ENCODE results near the gene PMS1. TPM values are rescaled to one million over a fixed set of nuclear protein-coding genes. Genes with fewer than 3 reads are reported as not detected.
"Not testable (repeated sequence)": the region's sequence is repeated elsewhere in the genome, so short reads cannot be mapped to it uniquely, and the experiment has no call there.

The PMS1 gene
- total RNA-seq, 4 donors from 2014 or later: 12.0 to 15.0 (median 12.8) TPM

GRCh38 chr2:189880832-189881492 is 96.7 kb downstream of the PMS1 start:
- no peak for DNase-seq (ENCODE audit: extremely low spot score)
- Histone ChIP-seq H3K27me3 (no peaks in the 10 kb centered on the region), H3K4me3 (no peak overlapping the region), H3K4me1 (no peaks in the 10 kb centered on the region), H3K27ac (replicated peaks in 1 of 4) (no peak overlapping the region), H3K36me3 (peaks cover 0 to 7% (median 2%) of the 10 kb centered on the region in 4 donors), H3K9me3 (peaks cover 0 to 4% (median 0%) of the 10 kb centered on the region in 4 donors)
- intact Hi-C loops (cut with DNase I): no loop called here
- WGBS: 49% methylated on average over 5 of the region's 5 CpGs
- TF ChIP-seq POLR2AphosphoS5 (IDR thresholded peaks at IDR 0.05) (no peak), CTCF (IDR thresholded peaks at IDR 0.05) (no peak), EP300 (IDR thresholded peaks at IDR 0.05) (no peak), POLR2A (IDR thresholded peaks at IDR 0.05; ENCODE audit: low read depth) (no peak)

DNA sequence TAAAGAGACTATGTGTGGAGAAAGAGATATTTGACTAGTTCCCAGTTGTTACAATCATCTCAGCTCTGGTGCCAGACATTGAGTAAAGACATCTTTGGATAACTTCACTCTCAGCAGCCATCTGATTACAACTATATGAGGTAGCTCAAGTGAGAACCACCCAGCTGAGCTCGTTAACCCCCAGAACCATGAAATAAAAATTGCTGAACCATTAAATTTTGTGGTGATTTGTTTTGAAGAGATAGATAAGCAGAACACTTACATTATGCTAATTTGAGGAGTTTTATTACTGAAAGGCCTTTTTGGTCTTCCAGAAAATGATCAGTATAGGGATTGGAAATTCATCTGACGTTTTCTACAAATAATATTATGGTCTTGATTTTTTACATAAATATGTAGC is 101.1 kb downstream of the PMS1 start:
- 86% methylated on average over 2 of the region's 2 CpGs for WGBS
- Histone ChIP-seq H3K27me3 (peaks cover 0 to 3% (median 0%) of the 10 kb centered on the region in 4 donors), H3K4me1 (no peaks in the 10 kb centered on the region), H3K27ac (replicated peaks in 1 of 4) (no peak overlapping the region), H3K36me3 (no peaks in the 10 kb centered on the region), H3K9me3 (peaks cover 0 to 5% (median 0%) of the 10 kb centered on the region in 4 donors), H3K4me3 (no peak overlapping the region)
- no peak for DNase-seq (ENCODE audit: extremely low spot score)
- TF ChIP-seq POLR2A (IDR thresholded peaks at IDR 0.05; ENCODE audit: low read depth) (no peak), CTCF (IDR thresholded peaks at IDR 0.05) (no peak), POLR2AphosphoS5 (IDR thresholded peaks at IDR 0.05) (no peak), EP300 (IDR thresholded peaks at IDR 0.05) (no peak)
- intact Hi-C loops (cut with DNase I): no loop called here

GRCh38 chr2:189892546-189893294 is 108.5 kb downstream of the PMS1 start:
- H3K36me3 ChIP-seq; H3K4me3 ChIP-seq; H3K4me1 ChIP-seq; H3K27ac ChIP-seq (replicated peaks in 1 of 4); H3K9me3 ChIP-seq; H3K27me3 ChIP-seq; DNase-seq (ENCODE audit: extremely low spot score); intact Hi-C loops (cut with DNase I): not testable (repeated sequence)
- WGBS: 85% methylated on average over 7 of the region's 7 CpGs

DNA sequence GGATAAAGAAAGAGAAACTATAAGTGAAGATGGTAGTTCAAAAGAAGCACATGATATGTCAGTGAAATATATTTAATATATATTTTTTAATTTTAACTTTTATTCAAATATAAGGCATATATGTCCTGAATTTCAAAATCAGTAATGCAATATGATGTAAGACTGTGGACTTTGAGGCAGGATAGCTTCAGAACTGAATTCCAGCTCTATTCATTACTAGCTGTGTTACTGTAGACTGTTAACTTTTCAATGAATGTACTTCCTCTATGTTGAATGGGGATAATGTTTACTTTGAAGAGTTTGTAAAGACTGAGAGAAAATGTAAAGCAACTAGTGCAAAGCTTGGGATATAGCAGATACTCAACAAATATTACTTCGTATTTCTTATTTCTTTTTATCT is 112.6 kb downstream of the PMS1 start:
- no peak overlapping the region for H3K27ac ChIP-seq (replicated peaks in 1 of 4)
- no peaks in the 10 kb centered on the region for H3K36me3 ChIP-seq
- 91% methylated on average over 1 of the region's 1 CpG for WGBS
- no peaks in the 10 kb centered on the region for H3K27me3 ChIP-seq
- H3K4me3 ChIP-seq: no peak overlapping the region
- no peak for TF ChIP-seq POLR2A (IDR thresholded peaks at IDR 0.05; ENCODE audit: low read depth)
- TF ChIP-seq EP300 (IDR thresholded peaks at IDR 0.05): no peak
- no peak for TF ChIP-seq POLR2AphosphoS5 (IDR thresholded peaks at IDR 0.05)
- no peak for TF ChIP-seq CTCF (IDR thresholded peaks at IDR 0.05)
- no peak for DNase-seq (ENCODE audit: extremely low spot score)
- H3K4me1 ChIP-seq: no peaks in the 10 kb centered on the region
- H3K9me3 ChIP-seq: no peaks in the 10 kb centered on the region
- intact Hi-C loops (cut with DNase I): no loop called here

- no peaks in the 10 kb centered on the region for H3K4me1 ChIP-seq
- no peak for TF ChIP-seq CTCF (IDR thresholded peaks at IDR 0.05)
- TF ChIP-seq EP300 (IDR thresholded peaks at IDR 0.05): no peak
- no peak for TF ChIP-seq POLR2AphosphoS5 (IDR thresholded peaks at IDR 0.05)
- no peak for TF ChIP-seq POLR2A (IDR thresholded peaks at IDR 0.05; ENCODE audit: low read depth)
- no peaks in the 10 kb centered on the region for H3K9me3 ChIP-seq
- H3K27ac ChIP-seq (replicated peaks in 1 of 4): no peak overlapping the region
- no peaks in the 10 kb centered on the region for H3K27me3 ChIP-seq
- no peak for DNase-seq (ENCODE audit: extremely low spot score)
- intact Hi-C loops (cut with DNase I): no loop called here
- no peaks in the 10 kb centered on the region for H3K36me3 ChIP-seq
- H3K4me3 ChIP-seq: no peak overlapping the region
Measured at GRCh38 chr2:189899101-189899500, 114.9 kb downstream of the PMS1 start.
